Nephron progenitor cell (in vitro differentiated cells): ENCODE data around the gene CPVL.

ENCODE experiments used
- DNase-seq: peaks from one replicate; pipeline ENCODE4 v3.0.0; 2021
- H3K27ac Mint-ChIP-seq: 2 replicates; pipeline ENCODE4 v1.8.0; 2021; ENCODE audit warnings: mild to moderate bottlenecking, moderate library complexity, mixed read lengths
- H3K27me3 Mint-ChIP-seq: 2 replicates; pipeline ENCODE4 v1.8.0; 2021; ENCODE audit warnings: mild to moderate bottlenecking, low read depth, mixed read lengths; ENCODE audit not compliant: poor library complexity
- H3K36me3 Mint-ChIP-seq: 2 replicates; pipeline ENCODE4 v1.8.0; 2021; ENCODE audit warnings: low read depth, mixed read lengths
- H3K4me1 Mint-ChIP-seq: 2 replicates; pipeline ENCODE4 v1.8.0; 2021; ENCODE audit warnings: mixed read lengths
- H3K4me3 Mint-ChIP-seq: 2 replicates; pipeline ENCODE4 v1.8.0; 2021; ENCODE audit warnings: mild to moderate bottlenecking, moderate library complexity, mixed read lengths
- H3K9me3 Mint-ChIP-seq: 2 replicates; pipeline ENCODE4 v1.8.0; 2021; ENCODE audit warnings: mild to moderate bottlenecking, moderate library complexity, mixed read lengths
- CTCF ChIP-seq: fragments of 200-600 bp; sonication (generic); IDR thresholded peaks from 2 replicates; pipeline ENCODE4 v1.5.0; 2021; ENCODE audit warnings: antibody characterized with exemption

Gene CPVL

GRCh38 chr7:29142021-29142727 lies 4.2 kb downstream of the CPVL start:
- no peak for DNase-seq
- H3K4me3 Mint-ChIP-seq, result no peak overlapping the region
- H3K4me1 Mint-ChIP-seq, result peaks cover 28% of the 10 kb centered on the region
- TF ChIP-seq CTCF, result no peak
- H3K27me3 Mint-ChIP-seq, result peaks cover 19% of the 10 kb centered on the region
- no peaks in the 10 kb centered on the region for H3K9me3 Mint-ChIP-seq
- H3K27ac Mint-ChIP-seq, result no peak overlapping the region
- H3K36me3 Mint-ChIP-seq, result no peaks in the 10 kb centered on the region

GRCh38 chr7:29140873-29141468 lies 5.4 kb downstream of the CPVL start:
- Mint-ChIP-seq H3K27ac (no peak overlapping the region), H3K4me1 (peaks cover 16% of the 10 kb centered on the region), H3K4me3 (no peak overlapping the region), H3K36me3 (peaks cover 4% of the 10 kb centered on the region), H3K9me3 (peaks cover 9% of the 10 kb centered on the region), H3K27me3 (peaks cover 23% of the 10 kb centered on the region)
- no peak for TF ChIP-seq CTCF
- DNase-seq, result no peak

GRCh38 chr7:29139796-29140195 lies 6.5 kb downstream of the CPVL start:
- H3K27ac Mint-ChIP-seq, result peak overlapping the region; percentile 29
- H3K27me3 Mint-ChIP-seq, result peaks cover 19% of the 10 kb centered on the region
- H3K36me3 Mint-ChIP-seq, result peaks cover 11% of the 10 kb centered on the region
- DNase-seq, result no peak
- TF ChIP-seq CTCF, result no peak
- H3K4me1 Mint-ChIP-seq, result peaks cover 5% of the 10 kb centered on the region
- H3K4me3 Mint-ChIP-seq, result no peak overlapping the region
- peaks cover 13% of the 10 kb centered on the region for H3K9me3 Mint-ChIP-seq

GRCh38 chr7:29139191-29139590 lies 7.1 kb downstream of the CPVL start:
- Mint-ChIP-seq H3K36me3 (peaks cover 17% of the 10 kb centered on the region), H3K9me3 (peaks cover 18% of the 10 kb centered on the region), H3K4me1 (peaks cover 5% of the 10 kb centered on the region), H3K27me3 (peaks cover 16% of the 10 kb centered on the region), H3K4me3 (no peak overlapping the region), H3K27ac (no peak overlapping the region)
- no peak for TF ChIP-seq CTCF
- no peak for DNase-seq

- H3K9me3 Mint-ChIP-seq, result peaks cover 18% of the 10 kb centered on the region
- no peak for TF ChIP-seq CTCF
- H3K27ac Mint-ChIP-seq, result no peak overlapping the region
- peaks cover 5% of the 10 kb centered on the region for H3K4me1 Mint-ChIP-seq
- no peak for DNase-seq
- H3K4me3 Mint-ChIP-seq, result no peak overlapping the region
- peaks cover 17% of the 10 kb centered on the region for H3K36me3 Mint-ChIP-seq
- peaks cover 10% of the 10 kb centered on the region for H3K27me3 Mint-ChIP-seq
Observed at GRCh38 chr7:29138588-29138987, 7.7 kb downstream of the CPVL start.

GRCh38 chr7:29135846-29136245 lies 10.5 kb downstream of the CPVL start:
- peaks cover 6% of the 10 kb centered on the region for H3K27me3 Mint-ChIP-seq
- peaks cover 18% of the 10 kb centered on the region for H3K9me3 Mint-ChIP-seq
- H3K27ac Mint-ChIP-seq, result no peak overlapping the region
- peaks cover 14% of the 10 kb centered on the region for H3K4me1 Mint-ChIP-seq
- no peak for DNase-seq
- H3K4me3 Mint-ChIP-seq, result no peak overlapping the region
- no peak for TF ChIP-seq CTCF
- H3K36me3 Mint-ChIP-seq, result peaks cover 17% of the 10 kb centered on the region
